ENCODE results near the gene IRF2BP2.
"Not testable (repeated sequence)": the region's sequence is repeated elsewhere in the genome, so short reads cannot be mapped to it uniquely, and the experiment has no call there.

IRF2BP2 gene

GRCh38 chr1:234601301-234602017, 8.5 kb downstream of the IRF2BP2 start:
- no peak for DNase-seq (ENCODE audit: low read depth in 2 of 2)

GRCh38 chr1:234600418-234601281, 9.3 kb downstream of the IRF2BP2 start:
- DNase-seq (ENCODE audit: low read depth in 2 of 2) = no peak

- peak; percentile 49 to 83 for DNase-seq (ENCODE audit: low read depth in 2 of 2)
Observed at GRCh38 chr1:234599617-234600417, 10.2 kb downstream of the IRF2BP2 start.

- no peak for DNase-seq (ENCODE audit: low read depth in 2 of 2)
Observed at GRCh38 chr1:234598974-234599616, 10.9 kb downstream of the IRF2BP2 start.

- DNase-seq (ENCODE audit: low read depth in 2 of 2) = peak; percentile 36 to 52
Observed at GRCh38 chr1:234597894-234598293, 12.1 kb downstream of the IRF2BP2 start.

- DNase-seq (ENCODE audit: low read depth in 2 of 2) = no peak
Observed at GRCh38 chr1:234595899-234596298, 14.1 kb downstream of the IRF2BP2 start.

GRCh38 chr1:234594575-234594974, 15.4 kb downstream of the IRF2BP2 start:
- not testable (repeated sequence) for DNase-seq (ENCODE audit: low read depth in 2 of 2)

GRCh38 chr1:234593771-234594504, 16.0 kb downstream of the IRF2BP2 start:
- no peak for DNase-seq (ENCODE audit: low read depth in 2 of 2)

- DNase-seq (ENCODE audit: low read depth in 2 of 2) = no peak
Observed at GRCh38 chr1:234593109-234593508, 16.9 kb downstream of the IRF2BP2 start.

- no peak for DNase-seq (ENCODE audit: low read depth in 2 of 2)
Observed at GRCh38 chr1:234592240-234592639, 17.7 kb downstream of the IRF2BP2 start.

- no peak for DNase-seq (ENCODE audit: low read depth in 2 of 2)
Observed at GRCh38 chr1:234591131-234591530, 18.8 kb downstream of the IRF2BP2 start.

GRCh38 chr1:234589854-234590620, 19.9 kb downstream of the IRF2BP2 start:
- no peak for DNase-seq (ENCODE audit: low read depth in 2 of 2)

GRCh38 chr1:234589064-234589800, 20.7 kb downstream of the IRF2BP2 start:
- no peak for DNase-seq (ENCODE audit: low read depth in 2 of 2)

- DNase-seq (ENCODE audit: low read depth in 2 of 2) = no peak
Observed at GRCh38 chr1:234588386-234588785, 21.6 kb downstream of the IRF2BP2 start.

- DNase-seq (ENCODE audit: low read depth in 2 of 2) = no peak
Observed at GRCh38 chr1:234586892-234587485, 23.0 kb downstream of the IRF2BP2 start.

GRCh38 chr1:234586304-234586703, 23.7 kb downstream of the IRF2BP2 start:
- DNase-seq (ENCODE audit: low read depth in 2 of 2) = no peak

GRCh38 chr1:234585330-234586055, 24.5 kb downstream of the IRF2BP2 start:
- DNase-seq (ENCODE audit: low read depth in 2 of 2) = no peak

GRCh38 chr1:234584926-234585325, 25.1 kb downstream of the IRF2BP2 start:
- DNase-seq (ENCODE audit: low read depth in 2 of 2) = no peak
